GM21619 (cell line): ENCODE measurements around the gene TMEM161B.
"Not testable (repeated sequence)": the region's sequence is repeated elsewhere in the genome, so short reads cannot be mapped to it uniquely, and the experiment has no call there.

ENCODE experiments used
- ATAC-seq: cut with Tn5 transposase; IDR thresholded peaks from one replicate; pipeline ENCODE4 v1.9.1; 2021; ENCODE audit not compliant: unreplicated experiment

The TMEM161B gene

DNA sequence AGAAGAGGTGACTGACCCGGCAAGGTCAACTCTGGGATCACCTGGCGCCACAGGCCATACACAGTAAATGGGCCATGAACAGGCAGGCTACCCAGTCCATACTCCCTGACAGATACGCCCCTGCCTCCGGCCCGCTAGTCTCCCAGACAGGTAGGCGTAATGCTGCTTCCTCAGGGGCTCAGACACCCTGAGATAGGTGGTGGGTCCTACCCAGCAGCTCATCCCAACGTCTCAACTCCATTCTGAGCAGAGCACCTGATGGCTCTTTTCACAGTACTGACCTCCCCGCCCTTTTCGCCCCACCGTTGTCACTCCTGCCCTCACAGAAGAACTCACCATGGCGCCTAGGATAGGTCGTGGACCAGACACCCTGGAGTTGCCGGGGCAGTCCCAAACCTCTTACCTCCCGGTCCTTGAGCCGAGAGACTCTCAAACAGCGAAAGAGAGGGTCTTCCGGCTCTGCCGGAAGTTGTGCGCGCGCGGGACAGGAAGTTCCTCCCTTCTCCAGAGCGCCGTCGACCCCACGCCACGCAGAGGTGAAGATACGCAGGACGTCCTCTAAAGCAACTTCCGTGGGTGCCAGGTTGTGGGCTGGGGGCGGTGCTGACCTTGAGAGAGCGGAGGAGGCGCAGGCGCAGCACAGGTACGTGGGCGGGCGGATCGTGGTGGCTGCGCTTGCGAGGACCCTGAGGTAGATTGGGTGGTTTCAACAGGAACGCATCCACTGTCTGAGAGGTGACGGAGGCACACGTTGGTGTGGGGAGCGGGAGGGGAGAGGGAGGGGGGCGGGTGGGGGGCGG is at the start of gene TMEM161B:
Gene TMEM161B (minus strand): TSS at position 461 of the 800 bp plus-strand sequence. CDS start 122 bp downstream, at position 339.
- peak; percentile 99 for ATAC-seq

DNA sequence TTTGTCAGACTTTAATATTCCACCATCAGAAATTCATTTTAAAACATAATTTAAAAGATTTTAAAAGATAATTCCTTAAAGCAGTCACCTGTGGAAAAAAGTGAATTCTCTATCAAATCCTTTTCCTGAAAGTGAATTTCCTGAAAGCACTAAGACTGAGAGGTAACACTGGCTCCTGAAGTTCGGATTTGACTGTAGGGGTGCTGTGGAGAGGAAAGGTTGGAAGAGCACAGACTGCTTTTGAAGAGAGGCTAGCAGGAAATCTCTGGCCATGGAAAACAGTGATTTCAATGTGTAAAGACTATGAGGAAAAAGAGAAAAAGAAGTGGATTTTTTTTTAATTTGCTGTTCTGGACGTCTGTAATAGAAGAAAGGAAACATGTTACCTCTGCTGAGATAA is 35.7 kb upstream of the TMEM161B start:
- no peak for ATAC-seq

DNA sequence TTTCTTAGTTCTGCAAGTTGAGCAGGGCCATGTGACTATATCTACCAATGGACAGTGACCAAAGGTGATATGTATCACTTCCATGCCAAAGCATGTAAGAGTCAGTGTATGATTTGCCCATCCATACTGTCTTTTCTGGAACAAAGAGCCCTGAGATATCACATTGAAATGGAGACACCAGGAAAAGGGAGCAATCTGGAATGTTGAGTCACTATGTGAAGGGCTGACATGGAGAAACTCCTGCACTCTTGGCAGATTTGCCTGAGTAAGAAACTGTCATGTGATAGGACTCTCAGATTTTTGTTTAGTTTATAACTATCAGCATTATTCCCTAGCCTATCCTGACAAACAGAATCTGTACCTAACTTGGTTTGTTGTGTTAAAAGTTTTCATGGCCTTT is 29.8 kb upstream of the TMEM161B start:
- no peak for ATAC-seq

- ATAC-seq = no peak
These were observed 22.2 kb upstream of the TMEM161B start for GRCh38 chr5:88290801-88291200.

DNA sequence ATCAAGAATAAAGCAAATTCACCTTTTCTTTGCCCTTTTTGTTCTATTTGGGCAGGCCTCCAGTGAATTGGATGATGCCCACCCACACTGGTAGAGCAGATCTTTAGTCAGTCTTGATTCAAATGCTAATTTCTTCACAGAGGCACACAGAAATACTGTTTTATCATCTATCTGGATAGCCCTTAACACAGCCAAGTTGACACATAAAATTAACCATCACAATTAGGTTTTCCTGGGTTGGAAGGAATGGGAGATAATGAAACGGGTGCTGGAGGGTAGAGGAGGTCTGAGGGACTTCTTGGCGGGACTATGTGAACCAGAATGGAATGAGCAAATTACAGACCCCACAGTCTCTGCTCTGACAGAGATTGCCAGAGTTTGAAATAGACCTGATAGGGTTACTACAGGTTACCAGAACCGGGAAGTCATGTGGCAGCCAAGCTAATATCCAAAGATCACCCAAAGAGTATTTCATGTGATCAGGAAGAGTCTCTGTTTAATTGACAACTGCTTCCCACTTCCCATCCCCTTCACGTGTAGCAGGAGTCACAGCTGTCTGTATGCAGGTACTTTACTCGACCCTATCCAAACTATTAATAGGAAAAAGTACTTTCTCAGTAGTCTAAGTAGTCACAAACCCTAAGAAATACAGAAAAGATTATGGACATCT is 20.0 kb upstream of the TMEM161B start:
- no peak for ATAC-seq

DNA sequence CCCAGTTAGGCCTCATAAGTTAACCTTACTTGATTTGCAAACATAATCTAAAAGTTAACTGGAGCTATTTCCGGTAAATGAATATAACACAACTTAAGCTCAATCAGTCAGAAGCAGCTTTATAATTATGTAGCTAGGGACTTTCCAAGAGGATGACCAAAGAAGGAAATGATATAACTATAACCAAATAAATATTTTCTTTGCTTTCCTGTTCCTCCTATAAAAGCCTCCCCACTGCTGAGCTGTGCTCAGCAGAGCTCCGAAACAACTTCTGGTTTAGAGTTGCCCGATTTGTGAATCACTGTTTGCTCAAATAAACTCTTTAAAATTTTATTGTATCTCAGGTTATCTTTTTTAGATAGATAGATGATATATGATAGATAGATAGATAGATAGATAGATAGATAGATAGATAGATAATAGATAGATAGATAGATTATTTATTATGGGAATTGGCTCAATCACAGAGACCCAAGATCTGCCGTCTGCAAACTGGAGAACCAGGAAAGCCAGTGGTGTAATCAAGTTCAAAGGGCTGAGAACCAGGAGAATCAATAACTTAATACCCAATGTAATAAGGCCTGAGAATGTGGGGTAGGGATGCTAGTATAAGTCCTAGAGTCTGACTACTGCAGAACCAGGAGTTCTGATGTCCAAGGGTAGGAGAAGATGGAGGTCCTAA is 19.3 kb upstream of the TMEM161B start:
- no peak for ATAC-seq

DNA sequence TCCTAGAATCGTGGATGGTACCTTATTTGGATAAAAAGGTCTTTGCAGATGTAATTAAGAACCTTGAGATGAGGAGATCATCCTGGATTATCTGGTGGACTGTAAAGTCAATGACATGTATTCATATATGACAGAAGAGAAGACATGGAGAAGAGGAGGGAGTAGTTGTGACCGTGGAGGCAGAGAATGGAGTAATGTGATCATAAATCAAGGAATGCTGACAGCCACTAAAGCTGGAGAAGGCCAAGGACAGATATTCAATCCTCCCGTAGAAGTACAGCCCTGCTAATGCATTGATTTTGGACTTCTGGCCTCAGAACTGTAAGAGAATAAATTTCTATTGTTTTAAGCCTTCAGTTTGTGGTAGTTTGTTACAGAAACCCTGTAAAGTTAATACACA is 18.7 kb upstream of the TMEM161B start:
- ATAC-seq = no peak

GRCh38 chr5:88283690-88284089 is 15.0 kb upstream of the TMEM161B start:
- ATAC-seq = no peak

DNA sequence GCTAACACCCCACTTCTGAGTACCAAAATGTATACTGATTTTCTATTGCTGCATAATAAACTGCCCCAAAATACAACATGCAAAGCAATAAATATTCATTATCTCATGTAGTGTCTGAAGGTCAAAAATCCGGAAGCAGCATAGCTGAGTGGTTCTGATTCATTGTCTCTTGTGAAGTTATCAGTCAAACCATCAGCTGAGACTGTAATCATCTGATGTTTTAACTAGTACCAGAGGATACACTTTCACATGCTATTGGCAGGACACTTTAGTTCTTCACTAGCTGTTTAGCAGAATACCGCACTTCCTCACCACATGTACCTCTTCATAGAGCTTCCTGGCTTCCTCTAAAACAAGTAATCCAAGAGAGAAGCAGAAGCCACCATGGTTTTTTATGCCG is 12.7 kb upstream of the TMEM161B start:
- ATAC-seq = no peak

- ATAC-seq = no peak
These were observed 10.9 kb upstream of the TMEM161B start for GRCh38 chr5:88279584-88279983.

DNA sequence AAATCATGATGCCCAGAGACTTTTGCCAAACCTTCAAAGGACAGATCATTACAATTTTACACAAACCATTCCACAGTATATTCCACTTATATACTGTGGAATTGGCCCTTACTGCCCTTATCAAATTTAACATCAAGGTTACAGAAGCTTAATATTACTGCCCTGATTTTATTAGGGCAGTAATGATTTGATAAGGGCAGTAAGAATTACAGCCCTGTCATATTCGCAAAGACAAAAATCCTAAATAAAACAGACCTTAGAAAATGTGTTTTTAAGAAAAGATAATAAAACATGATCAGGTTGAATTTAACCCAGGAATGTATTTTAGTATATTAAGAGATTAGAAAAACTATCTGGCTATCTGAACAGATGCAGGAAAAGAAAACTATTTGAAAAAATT is 7.7 kb upstream of the TMEM161B start:
- ATAC-seq = no peak

- ATAC-seq = no peak
These were observed 6.9 kb upstream of the TMEM161B start for GRCh38 chr5:88275581-88275980.

GRCh38 chr5:88269222-88269771 is 652 bp upstream of the TMEM161B start:
- peak; percentile 13 for ATAC-seq

DNA sequence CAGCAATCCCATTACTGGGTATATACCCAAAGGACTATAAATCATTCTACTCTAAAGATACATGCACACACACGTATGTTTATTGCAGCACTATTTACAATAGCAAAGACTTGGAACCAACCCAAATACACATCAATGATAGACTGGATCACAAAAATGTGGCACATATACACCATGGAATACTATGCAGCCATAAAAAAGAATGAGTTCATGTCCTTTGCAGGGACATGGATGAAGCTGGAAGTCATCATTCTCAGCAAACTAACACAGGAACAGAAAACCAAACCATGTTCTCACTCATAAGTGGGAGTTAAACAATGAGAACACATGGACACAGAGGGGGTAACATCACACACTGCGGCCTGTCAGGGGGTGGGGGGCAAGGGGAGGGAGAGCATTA is 4.1 kb downstream of the TMEM161B start:
- ATAC-seq = not testable (repeated sequence)

- ATAC-seq = no peak
These were observed 5.3 kb downstream of the TMEM161B start for GRCh38 chr5:88263349-88263748.

GRCh38 chr5:88262116-88262515 is 6.5 kb downstream of the TMEM161B start:
- no peak for ATAC-seq

DNA sequence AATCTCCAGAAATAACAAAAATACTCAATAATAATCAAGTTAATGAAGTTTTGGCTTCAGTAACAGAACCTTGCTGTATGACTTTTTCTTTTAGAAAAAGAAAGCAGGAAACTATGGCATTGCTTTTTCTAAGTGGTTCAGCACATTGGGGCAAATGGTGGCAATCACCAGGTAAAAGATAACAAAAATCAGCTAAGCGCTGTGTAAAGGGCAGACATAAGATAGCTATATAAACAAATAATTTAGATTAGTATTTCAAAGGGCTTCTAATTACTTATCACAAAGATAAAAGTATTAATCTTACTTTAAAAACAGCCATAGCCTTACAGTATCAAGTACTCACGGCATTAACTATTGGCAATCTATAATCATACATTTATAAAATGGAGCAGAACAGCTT is 10.0 kb downstream of the TMEM161B start:
- ATAC-seq = no peak

- ATAC-seq = no peak
These were observed 11.8 kb downstream of the TMEM161B start for GRCh38 chr5:88256872-88257271.

GRCh38 chr5:88256037-88256436 is 12.6 kb downstream of the TMEM161B start:
- ATAC-seq = no peak

DNA sequence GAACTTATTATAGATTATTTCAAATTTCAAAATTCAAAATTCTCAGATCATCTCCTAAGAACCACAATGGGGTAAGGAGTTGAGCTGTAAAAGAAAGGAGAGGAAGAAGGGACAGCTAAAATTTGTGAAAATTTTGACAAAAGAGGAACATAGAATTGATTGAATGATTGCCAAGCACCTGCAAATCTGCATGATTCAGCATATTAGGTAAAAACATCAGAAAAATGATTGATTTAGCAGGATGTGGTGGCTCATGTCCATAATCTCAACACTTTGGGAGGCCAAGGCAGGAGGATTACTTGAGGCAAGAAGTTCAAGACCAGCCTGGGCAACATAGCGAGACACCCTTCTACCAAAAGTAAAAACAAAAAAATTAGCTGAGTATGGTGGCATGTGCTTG is 14.3 kb downstream of the TMEM161B start:
- no peak for ATAC-seq

GRCh38 chr5:88251048-88251711 is 17.5 kb downstream of the TMEM161B start:
- ATAC-seq = peak; percentile 58
